Measurements from ENCODE around the gene GRAMD2A. TPM values are rescaled to one million over a fixed set of nuclear protein-coding genes. Genes with fewer than 3 reads are reported as not detected.
A peak's percentile ranks its signal among the peaks of the same experiment; 100 is the strongest.

The GRAMD2A gene
- total and polyA plus RNA-seq, 2 experiments from 2014 or later = not detected

DNA sequence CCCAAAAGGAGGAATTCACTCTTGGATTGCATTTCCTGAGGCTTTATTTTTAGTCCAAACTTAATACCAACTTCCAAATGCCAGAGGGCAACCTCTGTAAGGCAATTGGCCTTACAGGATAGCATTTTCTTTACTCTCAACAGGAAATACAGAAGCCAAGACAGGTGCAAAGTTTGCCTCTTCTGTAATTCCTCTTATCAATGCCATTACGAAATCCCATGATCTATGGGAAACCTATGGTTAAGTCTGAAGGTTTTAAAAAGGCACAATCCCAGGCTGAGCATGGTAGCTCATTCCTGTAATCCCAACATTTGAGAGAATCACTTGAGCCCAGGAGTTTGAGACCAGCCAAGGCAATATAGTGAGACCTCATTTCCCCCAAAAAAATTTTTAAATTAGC is 18.5 kb upstream of the GRAMD2A start:
- Histone ChIP-seq H3K36me3 (ENCODE audit: low read depth) (peaks cover 92% of the 10 kb centered on the region), H3F3A (ENCODE audit: insufficient read depth) (peaks cover 94% of the 10 kb centered on the region), H3K9me2 (ENCODE audit: insufficient read depth) (no peaks in the 10 kb centered on the region), H3K4me3 (no peak overlapping the region), H3K79me2 (ENCODE audit: insufficient read depth) (peaks cover 100% of the 10 kb centered on the region), H3K27me3 (replicated peaks; ENCODE audit: insufficient read depth) (no peaks in the 10 kb centered on the region), H3K4me2 (ENCODE audit: unreplicated experiment) (no peak overlapping the region), H2AFZ (no peak overlapping the region), H4K20me1 (ENCODE audit: insufficient read depth) (peaks cover 41% of the 10 kb centered on the region), H3K4me1 (ENCODE audit: insufficient read depth) (peaks cover 10% of the 10 kb centered on the region; the same call in 1 of the 2 replicates), H3K27ac (peak overlapping the region; percentile 9; the same call in 1 of the 2 replicates), H3K9ac (no peak overlapping the region), H3K9me3 (ENCODE audit: low read depth) (no peaks in the 10 kb centered on the region)
- in situ Hi-C loops (cut with MboI) = no loop called here
- WGBS, 2 experiments (ENCODE audit: low coverage in 1 of 2, low lambda C conversion rate in 2 of 2, missing lambda C conversion rate in 2 of 2) = 92 to 93% methylated on average over 1 of the region's 1 CpG
- no peak for DNase-seq
- no peak for TF ChIP-seq EZH2phosphoT487 (IDR thresholded peaks at IDR 0.05; ENCODE audit: insufficient read depth, low read depth)
- TF ChIP-seq EZH2 (IDR thresholded peaks at IDR 0.05; ENCODE audit: insufficient read depth, poor library complexity, severe bottlenecking) = no peak

DNA sequence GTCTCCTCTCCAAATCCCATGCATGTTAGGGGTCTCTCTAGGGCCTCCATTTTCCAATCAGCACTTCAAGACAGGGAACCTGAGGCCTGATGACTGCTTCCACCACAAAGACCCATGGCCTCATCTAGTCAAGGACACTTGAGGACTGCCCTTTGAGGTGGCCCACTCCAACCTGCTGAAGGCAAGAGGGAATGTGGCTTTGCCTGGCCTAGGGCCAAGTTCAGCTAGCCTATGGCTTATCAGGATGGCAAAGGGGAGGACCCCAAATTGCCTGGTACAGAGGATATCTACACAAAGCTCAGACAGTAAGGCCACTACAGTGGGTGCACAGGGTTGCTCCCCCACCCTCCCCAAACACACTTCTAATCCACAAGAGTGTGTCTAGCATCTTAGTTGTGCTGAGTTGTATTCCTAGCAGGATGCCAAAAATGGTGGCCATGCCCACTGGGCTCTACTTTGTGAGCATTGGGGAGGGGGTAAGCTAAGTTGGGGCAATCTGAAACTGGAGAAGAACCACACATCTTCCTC is 10.0 kb upstream of the GRAMD2A start:
- Histone ChIP-seq H3K27me3 (replicated peaks; ENCODE audit: insufficient read depth) (no peaks in the 10 kb centered on the region), H3K9me3 (ENCODE audit: low read depth) (no peaks in the 10 kb centered on the region), H4K20me1 (ENCODE audit: insufficient read depth) (peaks cover 32% of the 10 kb centered on the region), H3K4me3 (no peak overlapping the region), H3K9me2 (ENCODE audit: insufficient read depth) (no peaks in the 10 kb centered on the region), H3K36me3 (ENCODE audit: low read depth) (peaks cover 93% of the 10 kb centered on the region), H3K4me1 (ENCODE audit: insufficient read depth) (peaks cover 20% of the 10 kb centered on the region), H3K79me2 (ENCODE audit: insufficient read depth) (peaks cover 89% of the 10 kb centered on the region), H2AFZ (no peak overlapping the region), H3K9ac (no peak overlapping the region), H3K27ac (no peak overlapping the region), H3K4me2 (ENCODE audit: unreplicated experiment) (no peak overlapping the region), H3F3A (ENCODE audit: insufficient read depth) (peaks cover 98% of the 10 kb centered on the region)
- no peak for DNase-seq
- in situ Hi-C loops (cut with MboI) = no loop called here
- TF ChIP-seq EZH2phosphoT487 (IDR thresholded peaks at IDR 0.05; ENCODE audit: insufficient read depth, low read depth) = no peak
- no peak for TF ChIP-seq EZH2 (IDR thresholded peaks at IDR 0.05; ENCODE audit: insufficient read depth, poor library complexity, severe bottlenecking)

DNA sequence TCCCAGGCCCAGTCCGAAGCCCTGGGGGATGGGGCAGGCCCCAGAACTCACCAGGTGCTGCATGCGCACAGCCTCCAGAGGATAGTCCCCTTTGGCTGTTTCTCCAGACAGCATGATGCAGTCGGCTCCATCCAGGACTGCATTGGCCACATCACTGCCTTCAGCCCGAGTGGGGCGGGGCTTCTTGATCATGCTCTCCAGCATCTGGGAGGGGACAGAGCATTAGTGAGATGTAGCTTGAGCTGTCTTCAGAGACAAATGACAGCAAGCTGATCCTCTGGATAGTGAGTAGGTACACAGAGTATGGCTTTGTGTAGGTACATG is 9.1 kb upstream of the GRAMD2A start:
- no peak overlapping the region for H3K4me2 ChIP-seq (ENCODE audit: unreplicated experiment)
- in situ Hi-C loops (cut with MboI) = no loop called here
- peaks cover 27% of the 10 kb centered on the region for H4K20me1 ChIP-seq (ENCODE audit: insufficient read depth)
- H3K9me2 ChIP-seq (ENCODE audit: insufficient read depth) = no peaks in the 10 kb centered on the region
- peaks cover 93% of the 10 kb centered on the region for H3K36me3 ChIP-seq (ENCODE audit: low read depth)
- WGBS, 2 experiments (ENCODE audit: low coverage in 1 of 2, low lambda C conversion rate in 2 of 2, missing lambda C conversion rate in 2 of 2) = 74 to 80% methylated on average over 5 of the region's 5 CpGs
- TF ChIP-seq EZH2phosphoT487 (IDR thresholded peaks at IDR 0.05; ENCODE audit: insufficient read depth, low read depth) (no peak), EZH2 (IDR thresholded peaks at IDR 0.05; ENCODE audit: insufficient read depth, poor library complexity, severe bottlenecking) (no peak)
- no peaks in the 10 kb centered on the region for H3K9me3 ChIP-seq (ENCODE audit: low read depth)
- H3K79me2 ChIP-seq (ENCODE audit: insufficient read depth) = peaks cover 84% of the 10 kb centered on the region
- no peak overlapping the region for H2AFZ ChIP-seq
- peaks cover 20% of the 10 kb centered on the region for H3K4me1 ChIP-seq (ENCODE audit: insufficient read depth)
- no peak overlapping the region for H3K27ac ChIP-seq
- peaks cover 98% of the 10 kb centered on the region for H3F3A ChIP-seq (ENCODE audit: insufficient read depth)
- no peaks in the 10 kb centered on the region for H3K27me3 ChIP-seq (replicated peaks; ENCODE audit: insufficient read depth)
- H3K4me3 ChIP-seq = no peak overlapping the region
- no peak for DNase-seq
- no peak overlapping the region for H3K9ac ChIP-seq

DNA sequence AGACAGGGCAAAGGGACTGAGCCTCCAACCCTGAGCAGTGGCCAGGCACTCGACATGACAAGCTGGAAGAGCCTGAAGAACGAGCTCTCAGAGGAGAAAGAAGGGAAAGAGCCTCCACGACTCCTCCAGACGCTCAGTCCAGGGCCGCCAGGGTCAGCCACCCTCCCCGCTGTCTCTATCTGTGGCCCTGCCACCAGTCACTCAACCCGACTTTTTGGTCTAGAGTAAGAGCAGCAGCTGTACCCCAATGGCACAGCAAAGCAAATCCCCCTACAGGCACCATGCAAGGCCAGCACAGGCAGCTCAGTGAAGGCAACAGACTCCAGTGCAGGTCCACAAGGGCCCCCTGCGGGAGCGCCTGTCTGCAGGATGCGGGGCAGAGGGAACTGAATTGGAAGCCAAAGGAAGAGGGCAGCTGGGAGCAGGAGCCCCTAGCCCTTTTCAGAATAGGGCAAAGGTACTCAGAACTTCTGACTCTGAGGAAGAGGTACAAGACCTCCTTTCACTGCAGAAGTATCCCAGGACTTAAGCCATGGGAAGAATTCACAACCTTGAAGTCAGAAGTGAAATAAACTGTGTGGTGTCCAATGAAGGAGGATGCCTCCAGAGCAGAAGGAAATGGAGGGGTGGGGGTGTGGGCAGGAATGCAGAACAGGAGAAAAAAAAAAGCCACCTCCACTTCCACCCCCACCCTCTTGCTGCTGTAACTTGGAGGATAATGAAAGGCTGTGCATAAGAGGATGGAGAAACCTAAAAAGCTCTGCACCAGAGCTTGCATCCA is 8.5 kb upstream of the GRAMD2A start:
- Histone ChIP-seq H4K20me1 (ENCODE audit: insufficient read depth) (peaks cover 24% of the 10 kb centered on the region), H3F3A (ENCODE audit: insufficient read depth) (peaks cover 98% of the 10 kb centered on the region), H3K27ac (no peak overlapping the region), H3K9me3 (ENCODE audit: low read depth) (no peaks in the 10 kb centered on the region), H3K4me3 (no peak overlapping the region), H3K9me2 (ENCODE audit: insufficient read depth) (no peaks in the 10 kb centered on the region), H2AFZ (no peak overlapping the region), H3K4me1 (ENCODE audit: insufficient read depth) (peaks cover 20% of the 10 kb centered on the region), H3K9ac (no peak overlapping the region), H3K4me2 (ENCODE audit: unreplicated experiment) (no peak overlapping the region), H3K27me3 (replicated peaks; ENCODE audit: insufficient read depth) (no peaks in the 10 kb centered on the region), H3K36me3 (ENCODE audit: low read depth) (peaks cover 93% of the 10 kb centered on the region), H3K79me2 (ENCODE audit: insufficient read depth) (peaks cover 79% of the 10 kb centered on the region)
- 84 to 86% methylated on average over 10 of the region's 10 CpGs for WGBS, 2 experiments (ENCODE audit: low coverage in 1 of 2, low lambda C conversion rate in 2 of 2, missing lambda C conversion rate in 2 of 2)
- no peak for DNase-seq
- no peak for TF ChIP-seq EZH2phosphoT487 (IDR thresholded peaks at IDR 0.05; ENCODE audit: insufficient read depth, low read depth)
- no peak for TF ChIP-seq EZH2 (IDR thresholded peaks at IDR 0.05; ENCODE audit: insufficient read depth, poor library complexity, severe bottlenecking)
- in situ Hi-C loops (cut with MboI) = no loop called here

Measured in GM23248 (cell line).